NCI-H82 treated with DMSO at 0.1 percent for 48 hours (cell line): ENCODE data around the gene TOR1A.
"Not testable (repeated sequence)": the region's sequence is repeated elsewhere in the genome, so short reads cannot be mapped to it uniquely, and the experiment has no call there.

Experiments
- DNase-seq: peaks from one replicate; lab custom pipeline; 2025; ENCODE audit not compliant: unreplicated experiment; lab: John Stamatoyannopoulos, UW

Gene TOR1A

DNA sequence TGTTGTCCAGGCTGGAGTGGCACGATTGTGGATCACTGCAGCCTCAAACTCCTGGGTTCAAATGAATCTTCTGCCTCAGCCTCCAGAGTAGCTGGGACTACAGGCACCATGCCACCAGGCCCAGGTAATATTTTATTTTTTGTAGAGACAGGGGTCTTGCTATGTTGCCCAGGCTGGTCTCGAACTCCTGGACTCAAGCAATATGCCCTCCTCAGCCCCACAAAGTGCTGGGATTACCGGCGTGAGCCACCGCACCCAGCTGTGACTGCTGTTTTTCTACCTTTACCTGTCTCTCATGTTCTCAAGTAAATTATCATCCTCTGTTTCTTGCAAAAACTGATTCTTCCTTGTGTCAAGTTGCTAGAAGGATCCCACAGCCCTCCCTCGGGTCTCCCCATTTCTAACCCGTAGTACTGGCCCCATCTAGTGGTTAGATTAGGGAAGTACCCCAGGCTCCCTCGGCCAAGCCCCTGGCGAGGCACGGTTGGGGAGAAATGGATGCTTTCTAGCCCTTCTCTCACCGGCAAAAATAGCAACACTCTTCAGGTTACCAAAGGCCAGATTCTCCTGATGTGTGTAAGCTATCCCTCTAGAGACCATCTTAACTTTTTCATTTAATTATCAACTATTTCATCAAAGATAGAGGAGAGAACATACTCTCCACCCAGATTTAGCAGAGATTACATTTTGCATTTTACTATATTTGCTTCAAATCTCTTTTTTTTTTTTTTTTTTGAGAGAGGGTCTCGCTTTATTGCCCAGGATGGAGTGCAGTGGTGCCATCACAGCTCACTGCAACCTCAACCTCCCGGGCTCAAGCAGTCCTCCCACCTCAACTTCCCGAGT is 40.2 kb downstream of the TOR1A start:
- DNase-seq, result peak; percentile 29

DNA sequence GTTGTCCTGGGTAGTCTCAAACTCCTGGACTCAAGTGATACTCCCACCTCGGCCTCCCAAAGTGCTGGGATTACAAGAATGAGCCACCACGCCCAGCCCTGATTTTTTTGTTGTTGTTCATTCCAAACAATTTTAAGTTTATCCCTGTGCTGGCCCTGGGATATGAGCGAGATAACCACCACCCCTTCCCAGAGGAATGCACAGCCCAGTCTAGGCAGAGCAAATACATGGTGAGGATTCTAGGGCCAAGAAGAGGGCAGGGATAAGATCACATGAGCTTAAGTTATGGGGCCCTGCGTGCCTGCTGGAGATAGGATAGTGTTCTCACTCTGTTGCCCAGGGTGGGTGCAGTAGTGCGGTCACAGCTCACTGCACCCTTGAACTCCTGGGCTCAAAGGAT is 42.0 kb downstream of the TOR1A start:
- no peak for DNase-seq

DNA sequence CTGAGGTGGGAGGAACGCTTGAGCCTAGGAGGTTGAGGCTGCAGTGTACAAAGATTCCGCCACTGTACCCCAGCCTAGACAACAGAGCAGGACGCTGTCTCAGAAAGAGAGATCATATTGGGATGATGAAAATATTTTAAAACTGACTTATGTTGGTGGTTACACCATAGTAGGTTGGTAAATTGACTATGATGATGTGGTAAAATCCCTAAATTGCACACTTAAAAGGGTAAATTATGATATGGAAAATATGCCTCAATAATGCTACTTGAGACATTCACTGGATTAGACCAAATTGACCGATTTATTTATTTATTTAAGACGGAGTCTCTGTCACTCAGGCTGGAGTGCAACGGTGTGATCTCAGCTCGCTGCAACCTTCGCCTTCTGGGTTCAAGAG is 42.8 kb downstream of the TOR1A start:
- DNase-seq, result no peak

DNA sequence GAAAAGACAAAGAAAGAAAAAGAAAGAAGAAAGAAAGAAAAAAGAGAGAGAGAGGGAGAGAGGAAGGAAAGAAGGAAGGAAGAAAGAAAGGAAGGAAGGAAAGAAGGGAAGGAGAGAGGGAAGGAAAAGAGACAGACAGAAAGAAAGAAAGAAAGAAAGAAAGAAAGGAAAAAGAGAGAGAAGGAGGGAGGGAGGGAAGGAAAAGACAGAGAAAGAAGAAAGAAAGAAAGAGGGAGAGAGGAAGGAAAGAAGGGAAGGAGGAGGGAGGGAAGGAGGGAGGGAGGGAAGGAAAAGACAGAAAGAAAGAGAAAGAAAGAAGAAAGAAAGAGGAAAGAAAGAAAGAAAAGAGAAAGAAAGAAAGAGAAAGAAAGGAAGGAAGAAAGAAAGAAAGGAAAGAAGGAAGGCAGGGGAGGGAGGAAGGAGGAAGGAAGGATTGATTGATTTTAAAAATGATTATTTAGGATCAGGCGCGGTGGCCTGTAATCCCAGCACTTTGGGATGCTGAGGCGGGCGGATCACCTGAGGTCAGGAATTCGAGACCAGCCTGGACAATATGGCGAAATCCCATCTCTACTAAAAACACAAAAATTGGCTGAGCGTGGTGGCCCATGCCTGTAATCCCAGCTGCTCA is 44.3 kb downstream of the TOR1A start:
- DNase-seq, result no peak

DNA sequence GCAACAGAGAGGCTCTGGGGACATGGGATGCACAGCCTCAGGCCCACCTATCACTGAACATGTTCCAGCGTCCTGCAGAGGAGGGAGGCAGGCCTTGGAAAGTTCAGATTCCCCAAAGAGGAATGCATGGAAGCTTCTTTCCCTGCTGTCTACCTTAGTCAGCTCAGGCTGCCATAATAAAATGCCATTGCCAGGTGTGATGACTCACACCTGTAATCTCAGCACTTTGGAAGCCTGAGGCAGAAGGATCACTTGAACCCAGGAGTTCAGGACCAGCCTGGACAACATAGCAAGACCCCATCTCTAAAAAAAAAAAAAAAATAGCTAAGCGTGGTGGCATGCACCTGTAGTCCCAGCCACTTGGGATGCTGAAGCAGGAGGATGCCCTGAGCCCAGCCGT is 45.5 kb downstream of the TOR1A start:
- no peak for DNase-seq

DNA sequence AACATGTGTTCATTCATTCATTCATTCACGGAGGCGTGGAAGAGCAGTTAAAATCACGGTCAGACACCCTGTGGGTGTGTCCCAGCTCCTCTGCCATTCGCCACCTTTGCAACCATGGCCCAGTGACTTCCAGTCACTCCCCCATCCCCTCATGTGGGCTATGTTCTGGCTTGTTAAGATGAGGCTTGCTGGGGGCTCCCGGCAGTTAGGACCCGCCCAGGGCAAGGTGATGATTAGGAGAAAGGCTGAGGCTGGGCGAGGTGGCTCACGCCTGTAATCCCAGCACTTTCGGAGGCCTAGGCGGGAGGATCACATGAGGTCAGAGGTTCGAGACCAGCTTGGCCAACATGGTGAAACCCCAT is 46.2 kb downstream of the TOR1A start:
- no peak for DNase-seq

DNA sequence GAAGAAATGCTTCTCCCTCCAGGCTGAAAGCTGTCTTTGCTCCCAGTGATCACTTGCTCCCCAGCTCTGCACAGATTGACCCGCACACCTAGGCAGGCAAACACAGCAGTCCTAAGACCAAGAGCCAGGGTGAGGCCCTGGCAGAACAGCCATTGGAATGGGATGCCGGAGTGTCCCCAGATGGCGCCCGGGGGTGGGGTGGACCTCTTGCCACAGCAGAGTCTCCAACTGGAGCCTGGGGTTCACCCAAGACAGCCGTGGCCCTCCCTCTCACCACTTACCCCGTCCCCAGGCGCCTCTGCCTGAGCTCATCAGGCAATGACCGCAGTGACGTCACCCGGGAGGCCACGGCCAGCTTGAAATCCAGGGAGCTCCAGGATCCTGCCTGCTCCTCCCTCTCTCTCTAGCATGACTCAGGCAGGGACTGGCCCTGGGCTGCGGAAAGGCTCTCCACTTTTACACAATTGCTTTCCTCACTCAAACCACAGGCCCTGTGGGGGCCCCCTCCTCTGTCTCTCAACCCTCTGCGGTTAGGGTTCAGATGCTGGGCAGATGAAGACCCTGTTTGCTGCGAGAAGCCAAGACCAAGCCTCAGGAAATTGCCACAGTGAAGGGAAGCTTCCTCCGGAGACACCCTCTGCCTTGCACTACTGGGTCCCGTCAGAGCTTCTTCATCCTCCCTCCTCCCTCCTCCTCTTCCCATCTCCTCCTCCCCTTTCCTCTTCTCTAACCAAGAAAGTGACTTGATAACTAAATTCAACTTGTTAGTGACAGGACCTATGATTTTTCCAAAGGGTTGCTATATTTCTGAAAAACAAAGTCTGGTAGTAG is 46.8 kb downstream of the TOR1A start:
- DNase-seq, result no peak

DNA sequence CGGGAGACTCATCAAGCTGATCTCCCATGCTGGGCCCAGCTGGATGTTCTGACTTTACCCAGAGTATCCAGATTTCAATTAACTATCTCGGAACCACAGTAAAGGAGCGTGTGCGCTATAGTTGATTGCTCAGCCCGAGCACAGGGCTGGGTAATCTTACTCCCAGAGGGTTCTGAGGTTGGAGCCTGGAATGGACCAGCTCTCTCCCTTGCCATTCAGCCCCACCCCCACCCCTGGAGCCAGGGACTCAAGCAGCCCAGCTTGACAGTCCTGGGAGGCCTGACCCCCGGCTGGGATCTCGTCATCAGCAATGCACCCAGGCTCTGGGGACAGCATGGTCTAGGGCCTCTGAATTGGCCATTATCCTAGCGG is 47.4 kb downstream of the TOR1A start:
- no peak for DNase-seq

DNA sequence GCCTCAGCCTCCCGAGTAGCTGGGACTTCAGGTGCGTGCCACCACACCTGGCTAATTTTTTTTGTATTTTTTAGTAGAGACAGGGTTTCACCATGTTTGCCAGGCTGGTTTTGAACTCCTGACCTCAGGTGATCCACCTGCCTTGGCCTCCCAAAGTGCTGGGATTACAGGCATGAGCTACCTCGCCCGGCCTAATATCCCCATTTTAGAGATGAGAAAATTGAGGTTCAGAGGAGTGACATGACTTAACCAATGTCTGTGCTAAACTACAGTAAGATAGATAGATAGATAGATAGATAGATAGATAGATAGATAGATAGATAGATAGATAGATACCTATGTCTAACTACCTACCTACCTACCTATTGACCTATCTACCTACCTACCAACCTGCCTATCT is 47.8 kb downstream of the TOR1A start:
- DNase-seq, result not testable (repeated sequence)

DNA sequence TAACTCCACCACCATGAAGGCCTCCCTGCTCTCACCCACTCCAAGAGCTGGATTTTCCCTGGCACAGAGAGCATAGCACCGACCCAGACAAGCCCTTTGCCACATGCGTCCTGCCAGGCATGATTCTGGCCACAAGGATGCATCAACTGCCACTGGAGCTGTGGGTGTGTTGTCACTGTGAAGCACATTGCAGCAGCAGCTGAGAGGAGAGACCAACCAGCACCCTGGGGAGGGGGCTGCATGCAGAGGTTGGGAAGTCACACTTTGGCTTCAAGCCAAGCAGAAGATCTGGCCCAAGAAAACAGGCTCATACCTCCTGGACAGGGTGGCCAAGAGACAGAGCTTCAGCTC is 48.5 kb downstream of the TOR1A start:
- no peak for DNase-seq

DNA sequence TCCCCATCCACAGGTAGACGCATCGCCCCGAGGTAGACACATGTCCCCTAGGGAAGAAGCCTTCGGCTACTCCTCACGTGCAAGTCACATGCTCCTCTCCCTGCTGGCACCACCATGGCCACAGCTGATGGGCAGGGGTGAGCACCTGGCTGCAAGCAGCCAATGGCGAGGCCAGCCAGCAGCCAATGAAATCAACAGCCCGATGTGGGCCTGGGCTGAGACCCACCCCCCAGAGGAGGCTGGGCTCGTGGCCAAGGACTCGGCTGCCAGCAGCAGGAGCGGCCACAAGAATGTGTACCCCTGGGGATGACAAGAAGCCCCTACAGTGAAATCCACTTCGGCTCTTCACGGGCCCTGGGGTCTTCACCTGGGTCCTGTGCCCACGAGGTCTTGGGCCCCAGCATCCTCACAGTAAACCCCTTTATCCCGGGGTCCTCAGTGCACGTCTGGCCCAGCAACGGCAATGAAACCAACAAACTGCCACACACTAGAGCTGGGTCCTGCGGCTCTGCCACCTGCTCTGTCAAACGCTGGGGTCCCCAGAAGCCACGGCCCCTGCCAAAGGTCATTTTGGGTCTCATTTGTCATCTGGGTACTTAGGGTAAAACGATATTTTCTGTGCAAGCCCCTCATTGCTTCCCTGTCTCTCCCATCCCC is 49.0 kb downstream of the TOR1A start:
- DNase-seq, result no peak

DNA sequence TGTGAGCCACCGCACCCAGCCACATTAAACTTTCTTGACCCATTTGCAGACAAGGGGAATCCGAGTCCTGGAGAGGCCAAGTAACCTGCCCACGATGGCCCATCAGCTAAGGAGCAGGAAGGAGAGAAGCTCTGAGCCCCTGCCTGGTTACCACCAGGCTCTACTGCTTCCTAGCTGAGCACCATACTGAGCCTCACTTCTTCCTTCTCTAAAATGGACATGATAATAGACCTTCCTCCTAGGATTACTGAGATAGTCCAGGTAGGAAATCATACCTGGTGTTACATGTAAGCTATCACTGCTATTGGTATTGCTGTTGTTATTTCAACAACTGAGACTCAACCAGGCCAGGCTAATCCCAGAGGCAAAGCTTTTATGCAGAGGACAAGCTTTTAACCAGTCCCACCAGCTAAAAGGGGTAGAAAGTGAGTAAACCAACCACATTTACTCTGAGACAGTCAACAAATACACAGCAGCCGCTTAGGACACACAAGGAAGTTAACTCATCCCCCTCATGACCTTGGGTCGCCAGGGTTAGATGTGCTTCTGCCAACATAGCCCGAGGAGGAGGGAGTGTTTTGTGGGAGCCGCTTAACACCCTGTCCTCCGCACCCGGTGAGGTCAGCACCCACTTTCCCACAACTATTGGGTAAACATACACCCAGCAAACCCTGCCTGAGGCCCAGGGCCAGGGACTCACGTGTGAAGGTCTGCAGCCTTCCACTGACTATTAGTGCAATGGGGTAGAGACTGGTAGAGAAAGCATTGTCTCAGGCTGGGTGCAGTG is 50.5 kb downstream of the TOR1A start:
- no peak for DNase-seq

DNA sequence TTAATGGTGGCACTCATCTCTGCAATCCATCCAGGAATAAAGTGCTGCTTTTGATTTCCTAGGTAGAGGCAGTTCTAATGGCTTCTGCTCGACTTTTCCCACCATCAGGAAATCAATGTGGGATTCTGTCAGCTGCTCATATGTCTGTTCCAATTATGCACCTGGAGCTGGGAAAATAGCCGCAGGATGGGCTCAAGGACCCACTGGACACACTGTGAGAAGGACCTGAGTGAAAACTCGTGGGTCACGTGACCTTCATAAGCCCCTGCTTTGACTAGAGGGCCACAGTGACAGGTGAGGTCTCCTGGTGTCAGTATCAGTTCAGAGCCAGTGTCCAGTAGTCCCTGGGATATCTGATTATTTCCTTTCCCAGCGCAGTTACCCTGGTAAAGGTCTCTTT is 53.2 kb downstream of the TOR1A start:
- DNase-seq, result no peak

DNA sequence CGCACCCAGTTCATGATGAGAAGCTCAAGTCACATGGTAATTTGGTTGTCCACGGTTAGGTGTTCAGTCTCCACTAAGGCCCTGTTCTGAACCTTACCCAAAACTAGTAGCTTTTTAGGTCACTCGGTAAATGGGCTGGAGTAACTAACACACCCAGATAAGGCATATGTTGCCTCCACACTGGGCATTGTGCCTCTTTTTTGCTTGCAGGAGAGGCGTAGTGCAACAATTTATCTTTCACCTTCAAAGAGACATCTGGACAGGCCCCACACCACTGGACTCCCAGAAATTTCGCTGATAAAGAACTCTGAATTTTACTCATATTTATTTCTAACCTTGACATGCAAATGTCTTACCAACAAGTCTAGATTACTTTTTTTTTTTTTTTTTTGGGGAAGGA is 54.3 kb downstream of the TOR1A start:
- no peak for DNase-seq

DNA sequence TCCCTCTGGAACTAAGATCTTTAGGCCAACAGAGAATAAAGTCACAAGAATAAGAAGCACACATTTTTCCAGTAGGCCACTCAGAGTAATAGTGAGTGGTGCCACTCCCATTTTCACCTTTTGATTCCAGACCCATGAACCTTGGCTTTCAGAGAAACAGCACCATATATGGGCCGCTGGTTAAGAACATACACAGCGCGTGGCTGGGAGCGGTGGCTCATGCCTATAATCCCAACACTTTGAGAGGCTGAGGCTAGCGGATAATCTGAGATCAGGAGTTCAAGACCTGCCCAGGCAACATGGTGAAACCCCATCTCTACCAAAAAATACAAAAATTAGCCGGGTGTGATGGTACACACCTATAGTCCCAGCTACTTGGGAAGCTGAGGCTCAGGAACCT is 55.5 kb downstream of the TOR1A start:
- no peak for DNase-seq

DNA sequence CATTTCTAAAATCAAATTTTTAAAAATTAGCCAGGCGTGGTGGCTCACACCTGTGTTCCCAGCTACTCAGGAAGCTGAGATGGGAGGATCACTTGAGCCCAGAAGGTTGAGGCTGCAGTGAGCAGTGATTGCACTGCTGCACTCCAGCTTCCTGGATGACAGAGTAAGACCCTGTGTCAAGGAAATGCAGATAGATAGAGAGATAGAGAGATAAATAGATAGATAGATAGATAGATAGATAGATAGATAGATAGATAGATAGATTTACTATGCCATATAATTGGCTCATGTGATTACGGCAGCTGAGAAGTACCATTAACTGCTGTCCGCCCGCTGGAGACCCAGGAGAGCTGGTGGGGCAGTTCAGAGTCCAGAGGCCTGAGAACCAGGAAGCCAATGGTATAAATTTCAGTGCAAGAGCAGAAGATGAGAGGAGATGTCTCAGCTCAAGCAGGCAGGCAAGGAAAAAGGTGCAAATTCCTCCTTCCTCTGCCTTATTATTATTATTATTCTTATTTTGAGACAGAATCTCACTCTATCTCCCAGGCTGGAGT is 58.1 kb downstream of the TOR1A start:
- DNase-seq, result no peak

DNA sequence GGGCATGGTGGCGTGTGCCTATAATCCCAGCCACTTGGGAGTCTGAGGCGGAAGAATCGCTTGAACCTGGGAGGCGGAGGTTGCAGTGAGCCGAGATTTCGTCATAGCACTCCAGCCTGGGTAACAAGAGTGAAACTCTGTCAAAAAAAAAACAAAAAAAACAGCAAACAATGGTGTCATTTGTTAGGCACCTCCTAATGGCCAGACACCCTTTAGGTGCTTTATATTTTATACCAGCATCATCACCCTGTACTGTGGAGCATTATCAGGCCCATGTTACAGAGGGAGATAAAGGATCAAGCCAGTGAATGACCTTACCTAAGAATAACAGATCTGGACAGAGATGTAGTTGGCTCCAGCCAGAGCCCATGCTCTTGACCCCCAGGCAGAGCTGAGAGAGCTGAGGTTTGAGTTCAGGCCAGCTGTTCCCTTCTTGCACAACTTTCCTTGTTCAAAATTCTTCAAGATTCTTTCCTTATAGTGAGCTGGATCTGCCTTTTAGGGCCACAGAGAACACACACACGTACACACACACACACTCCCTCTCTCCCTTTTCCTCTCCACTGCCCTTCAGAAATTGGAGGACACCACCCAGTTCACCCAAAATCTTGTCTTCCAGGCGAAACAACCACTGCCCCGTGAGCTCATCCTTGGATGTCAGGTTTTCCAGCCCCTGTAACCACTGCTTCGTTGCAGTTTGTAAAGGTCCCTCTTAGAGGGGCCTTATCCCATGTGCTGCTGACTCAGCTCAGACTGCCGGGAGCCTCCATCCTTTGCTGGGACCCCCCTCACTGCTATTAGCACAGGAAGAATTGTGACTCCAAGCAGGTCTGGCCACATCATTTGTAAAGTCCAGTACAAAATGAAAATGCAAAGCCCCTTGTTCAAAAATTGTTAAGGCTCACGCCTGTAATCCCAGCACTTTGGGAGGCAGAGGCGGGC is 60.7 kb downstream of the TOR1A start:
- no peak for DNase-seq
